MV-4-11 (cell line): ENCODE data around the gene XPO6.

Source experiments
- DNase-seq: peaks from one replicate; lab custom pipeline; 2025; lab: John Stamatoyannopoulos, UW

Gene XPO6

DNA sequence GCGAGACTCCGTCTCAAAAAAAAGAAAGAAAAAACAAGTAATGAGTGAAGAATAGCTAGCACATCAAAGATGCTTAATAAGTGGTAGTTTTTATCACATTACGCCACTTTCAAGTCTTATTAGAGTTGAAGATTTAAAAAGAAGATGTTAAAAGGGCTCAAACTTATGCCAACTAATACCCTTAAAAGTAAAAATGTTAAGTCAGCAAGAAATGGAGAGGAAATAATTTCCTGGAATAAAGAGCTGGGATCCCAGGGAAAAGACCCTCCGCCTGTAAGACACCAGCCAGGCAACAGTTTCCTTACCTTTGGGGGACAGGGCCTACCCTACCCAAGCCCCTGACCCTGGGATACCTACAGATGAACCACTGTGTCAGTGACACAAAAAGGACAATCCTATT lies 3.6 kb downstream of the XPO6 start:
- DNase-seq, result no peak

DNA sequence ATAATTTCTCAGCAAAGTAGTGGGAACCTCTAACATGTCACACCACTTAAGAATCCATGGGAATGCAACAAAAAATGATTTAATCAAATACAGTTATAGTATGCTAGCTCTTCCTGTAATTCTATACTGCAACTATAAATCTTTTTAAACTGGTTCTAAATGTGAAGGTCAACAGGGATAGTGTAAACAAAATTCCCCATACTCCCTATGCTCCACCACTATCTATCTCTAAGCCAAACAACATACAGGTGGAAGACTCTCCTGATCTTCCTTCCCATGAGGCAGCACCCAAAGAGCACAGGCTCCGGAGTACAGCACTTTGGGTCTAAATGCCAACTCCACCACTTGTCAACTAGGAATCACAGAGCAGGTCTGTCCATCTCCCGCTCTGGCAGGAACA lies 4.4 kb downstream of the XPO6 start:
- DNase-seq, result no peak

DNA sequence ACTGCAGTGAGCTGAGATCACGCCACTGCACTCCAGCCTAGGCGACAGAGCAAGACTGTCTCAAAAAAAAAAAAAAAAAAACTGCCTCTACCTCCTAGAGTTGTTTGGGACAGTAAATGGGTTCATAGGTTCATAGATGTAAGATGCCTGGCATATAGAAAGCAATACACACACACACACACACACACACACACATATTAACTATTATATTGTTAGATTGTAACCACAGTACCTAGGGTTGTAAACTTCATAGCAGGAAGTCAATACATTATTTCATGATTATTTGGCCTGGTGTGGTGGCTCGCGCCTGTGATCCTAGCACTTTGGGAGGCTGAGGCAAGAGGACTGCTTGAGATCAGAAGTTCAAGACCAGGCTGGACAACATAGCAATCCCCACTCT lies 5.8 kb downstream of the XPO6 start:
- no peak for DNase-seq

DNA sequence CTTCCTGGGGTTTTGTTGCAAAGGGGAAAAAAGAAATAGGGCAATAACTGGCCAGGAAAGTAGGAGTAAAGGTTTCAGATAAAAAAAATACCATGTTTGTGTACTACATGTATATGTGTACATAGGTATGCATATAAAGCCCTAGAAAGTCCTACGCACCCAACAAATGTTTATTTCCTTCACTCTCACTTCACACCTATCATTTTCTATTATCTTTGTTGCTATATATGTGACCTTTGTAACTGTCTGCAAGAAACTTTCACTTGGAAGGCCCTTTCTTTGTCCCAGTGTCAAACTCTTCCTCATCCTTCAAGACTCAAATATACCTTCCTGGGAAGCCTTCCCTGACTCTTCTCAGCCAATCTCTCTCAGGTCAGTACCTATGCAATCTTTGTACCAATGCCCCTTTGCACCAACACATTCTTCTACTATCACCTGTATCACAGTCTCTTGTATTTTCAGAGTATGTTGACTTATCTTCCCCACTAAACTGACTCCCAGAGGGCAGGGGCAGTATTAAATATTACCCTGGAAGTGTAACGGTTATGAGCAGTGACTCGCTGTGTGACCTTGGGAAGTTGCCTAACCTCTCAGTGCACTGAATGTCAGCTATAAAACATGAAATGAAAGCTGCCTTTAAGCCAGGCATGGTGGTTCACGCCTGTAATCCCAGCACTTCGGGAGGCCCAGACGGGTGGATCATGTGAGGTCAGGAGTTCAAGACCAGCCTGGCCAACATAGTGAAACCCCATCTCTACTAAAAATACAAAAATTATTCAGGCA lies 6.5 kb downstream of the XPO6 start:
- peak; percentile 33 for DNase-seq

DNA sequence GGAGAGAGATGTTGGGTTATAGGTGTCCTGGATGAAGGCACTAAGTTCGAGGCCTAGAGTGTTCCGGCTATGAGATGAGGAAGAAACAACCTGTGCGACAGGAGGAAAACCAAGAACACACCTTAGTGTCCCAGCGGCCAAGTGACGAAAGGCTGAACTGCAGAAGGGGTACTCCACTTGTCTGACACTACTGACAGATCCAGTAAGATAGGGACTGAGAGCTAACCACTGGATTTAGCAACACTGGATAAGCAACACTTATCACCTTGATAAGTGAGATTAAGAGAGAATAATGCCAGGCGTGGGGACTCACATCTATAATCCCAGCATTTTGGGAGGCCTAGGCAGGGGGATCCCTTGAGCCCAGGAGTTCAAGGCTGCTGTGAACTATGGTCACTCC lies 7.1 kb downstream of the XPO6 start:
- DNase-seq, result no peak

DNA sequence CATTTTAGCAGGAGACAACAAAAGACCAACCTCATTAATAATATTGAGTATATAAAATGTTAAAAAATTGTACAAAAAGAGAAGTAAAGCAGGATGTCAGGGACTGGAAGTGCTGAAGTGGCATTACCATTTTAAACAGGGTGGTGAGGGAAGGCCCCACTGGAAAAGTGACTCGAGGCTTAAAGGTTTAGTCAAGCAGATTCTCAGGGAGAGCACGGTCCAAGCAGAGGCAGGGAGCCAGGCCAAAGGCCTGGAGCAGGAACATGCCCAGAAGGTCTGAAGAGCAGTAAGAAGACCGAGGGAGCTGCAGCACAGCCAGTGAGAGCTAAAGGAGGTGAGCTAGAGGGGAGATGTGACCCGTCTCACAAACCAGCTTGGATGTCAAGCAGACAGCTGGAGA lies 7.6 kb downstream of the XPO6 start:
- DNase-seq, result no peak

DNA sequence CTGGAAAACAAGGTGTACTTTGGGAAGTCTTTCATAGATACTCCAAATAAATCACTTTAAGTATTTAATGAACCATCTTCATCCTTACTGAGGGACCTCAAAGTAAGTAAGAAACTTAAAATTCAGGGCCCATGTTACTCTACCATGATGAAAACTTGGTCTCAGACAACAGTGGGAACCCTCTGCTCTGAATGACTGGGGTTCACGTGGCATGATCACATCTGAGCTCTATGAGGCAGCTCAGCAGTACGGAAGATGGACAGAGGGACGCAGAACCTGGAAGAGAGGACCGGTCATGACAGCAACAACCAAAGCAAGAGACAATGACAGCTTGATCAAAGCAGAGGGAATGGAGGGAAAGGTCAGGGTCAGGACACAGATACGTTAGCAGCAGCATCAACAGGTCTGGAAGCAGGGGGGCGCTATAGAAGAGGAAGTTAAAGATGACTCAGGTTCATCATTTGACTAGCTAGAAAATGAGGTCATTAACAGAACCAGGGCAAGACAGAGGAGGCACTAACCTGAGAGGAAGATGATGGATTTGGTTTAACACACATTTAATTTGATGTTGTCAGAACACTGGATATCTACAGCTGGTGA lies 9.5 kb downstream of the XPO6 start:
- peak; percentile 54 for DNase-seq

DNA sequence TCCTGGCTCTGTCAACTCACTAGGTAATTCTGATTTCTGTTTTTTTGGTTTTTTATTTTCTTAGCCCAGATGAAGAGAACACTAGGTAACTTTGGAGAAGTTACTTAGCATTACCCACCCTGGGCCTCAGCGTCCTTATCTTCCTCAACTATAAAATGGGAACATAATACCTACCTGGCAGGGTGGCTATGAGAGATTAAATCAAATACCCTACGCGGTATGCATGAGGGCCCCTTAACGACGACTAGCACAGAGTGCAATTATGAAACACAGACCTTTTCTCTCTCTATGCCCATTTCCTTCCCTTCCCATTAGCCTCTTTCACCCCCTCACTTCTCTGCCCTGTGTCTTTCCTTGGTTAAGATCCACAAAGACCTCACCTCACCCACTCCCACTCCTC lies 11.1 kb downstream of the XPO6 start:
- no peak for DNase-seq

DNA sequence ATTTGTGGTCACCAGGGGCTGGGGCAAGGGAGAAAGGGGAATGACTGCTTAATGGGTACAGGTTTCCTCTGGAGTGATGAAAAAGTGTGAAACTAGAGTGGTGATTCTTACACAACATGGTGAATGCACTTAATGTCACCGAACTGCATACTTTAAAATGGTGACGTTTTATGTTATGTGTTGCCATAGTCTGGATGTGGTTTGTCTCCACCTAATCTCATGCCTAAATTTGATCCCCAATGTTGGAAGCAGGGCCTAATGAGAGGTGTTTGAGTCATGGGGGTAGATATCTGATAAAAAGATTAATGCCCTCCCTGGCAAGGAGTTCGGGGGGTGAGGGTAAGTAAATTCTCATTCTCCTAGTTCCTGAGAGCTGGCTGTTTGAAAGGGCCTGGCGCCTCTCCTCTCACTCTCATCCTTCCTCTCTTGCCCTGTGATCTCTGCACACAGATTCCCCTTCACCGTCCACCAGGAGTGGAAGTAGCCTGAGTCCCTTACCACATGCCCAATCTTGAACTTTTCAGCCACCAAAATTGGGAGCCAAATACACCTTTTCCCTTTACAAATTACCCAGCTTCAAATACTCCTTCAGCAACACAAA lies 15.3 kb downstream of the XPO6 start:
- no peak for DNase-seq

DNA sequence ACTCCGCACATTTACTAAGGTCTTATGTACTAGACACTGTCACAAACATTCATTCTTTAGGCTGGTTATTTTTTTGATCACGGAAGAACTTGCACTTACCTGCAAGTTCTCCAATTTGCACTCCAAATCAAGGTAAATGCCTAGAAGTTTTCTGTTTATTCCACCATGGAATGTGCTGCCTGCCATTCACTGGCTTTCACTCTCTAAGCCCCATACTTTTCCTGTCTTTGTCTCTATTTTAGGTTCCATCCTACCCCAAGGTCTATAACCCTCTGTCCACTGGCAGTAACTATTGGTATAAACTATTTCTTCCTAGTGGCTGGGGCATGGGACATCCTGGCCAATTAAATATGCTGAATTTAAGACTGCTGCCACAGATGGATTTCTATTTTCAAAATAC lies 15.9 kb downstream of the XPO6 start:
- no peak for DNase-seq

DNA sequence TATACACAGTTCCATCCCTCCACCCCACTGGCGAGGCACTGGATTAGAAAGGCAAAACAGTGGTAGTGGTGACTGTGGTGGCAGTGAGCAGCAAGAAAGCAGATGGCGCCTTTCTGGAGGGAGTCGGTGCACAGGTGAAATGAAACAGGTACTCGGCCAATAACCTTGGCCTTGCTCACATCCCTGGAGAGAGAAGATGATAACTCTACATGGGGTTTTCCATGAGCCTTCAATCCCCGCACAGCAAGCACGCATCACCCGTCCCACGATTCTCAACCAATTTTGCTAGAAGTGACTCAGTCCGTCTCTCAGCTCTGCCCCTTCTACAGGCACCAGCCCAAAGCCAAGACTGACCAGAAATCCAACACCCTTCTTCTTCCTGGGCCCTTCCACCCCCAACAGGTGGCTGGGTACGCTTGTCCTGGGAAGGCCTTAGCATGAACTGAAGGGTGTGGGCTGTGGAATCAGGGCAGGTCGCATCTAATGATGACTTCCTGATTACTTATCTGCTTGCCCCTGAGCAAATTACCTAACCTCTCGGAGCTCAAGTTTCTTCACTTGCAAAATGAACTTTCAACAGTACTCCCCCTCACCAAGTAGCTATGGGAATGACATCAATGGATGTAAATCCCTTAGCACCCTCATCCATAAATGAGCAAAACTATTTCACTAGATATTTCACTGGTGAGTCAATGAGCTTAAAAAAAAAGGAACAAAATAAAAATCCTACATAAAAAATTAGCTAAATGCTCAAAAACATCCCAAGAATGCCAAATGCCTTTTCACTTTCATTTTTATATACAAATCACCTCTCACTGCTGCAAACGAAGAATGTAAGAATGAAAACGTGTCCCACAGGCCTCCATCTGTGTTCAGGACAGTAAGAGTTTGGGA lies 18.0 kb downstream of the XPO6 start:
- DNase-seq, result no peak

DNA sequence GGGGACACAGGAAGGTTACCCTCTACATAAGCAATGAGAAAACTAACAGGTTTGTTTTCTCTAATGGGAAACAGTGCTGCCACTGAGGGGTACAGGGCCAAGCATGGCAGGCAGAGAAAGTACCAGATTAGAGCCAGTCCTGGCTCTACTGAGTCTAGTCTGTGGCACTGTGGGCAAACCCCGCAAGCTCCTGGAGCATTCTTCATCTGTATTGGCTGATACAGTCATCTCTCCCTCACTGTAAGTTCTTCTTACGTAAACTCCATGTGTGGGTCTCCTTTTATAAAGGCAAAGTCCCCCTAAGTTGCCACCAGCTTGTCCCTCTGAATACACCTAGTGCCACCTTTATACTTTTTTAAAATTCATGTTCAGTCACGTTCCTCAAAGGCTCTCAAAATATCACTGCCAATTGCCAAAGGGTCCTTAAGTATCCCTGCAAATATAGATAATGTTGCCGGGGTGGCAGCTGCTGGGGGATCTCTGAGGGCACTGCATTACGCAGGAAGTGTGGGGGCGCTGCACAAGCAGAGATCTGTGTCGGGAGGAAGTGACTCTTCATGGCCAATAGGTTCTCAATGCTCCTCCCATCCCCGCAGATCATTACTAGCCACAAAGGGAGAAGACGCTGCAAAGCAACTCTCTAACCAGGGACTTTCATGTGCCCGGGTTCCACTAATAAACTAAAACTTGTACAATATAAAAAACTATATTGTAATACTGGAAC lies 18.8 kb downstream of the XPO6 start:
- peak; percentile 60 for DNase-seq

DNA sequence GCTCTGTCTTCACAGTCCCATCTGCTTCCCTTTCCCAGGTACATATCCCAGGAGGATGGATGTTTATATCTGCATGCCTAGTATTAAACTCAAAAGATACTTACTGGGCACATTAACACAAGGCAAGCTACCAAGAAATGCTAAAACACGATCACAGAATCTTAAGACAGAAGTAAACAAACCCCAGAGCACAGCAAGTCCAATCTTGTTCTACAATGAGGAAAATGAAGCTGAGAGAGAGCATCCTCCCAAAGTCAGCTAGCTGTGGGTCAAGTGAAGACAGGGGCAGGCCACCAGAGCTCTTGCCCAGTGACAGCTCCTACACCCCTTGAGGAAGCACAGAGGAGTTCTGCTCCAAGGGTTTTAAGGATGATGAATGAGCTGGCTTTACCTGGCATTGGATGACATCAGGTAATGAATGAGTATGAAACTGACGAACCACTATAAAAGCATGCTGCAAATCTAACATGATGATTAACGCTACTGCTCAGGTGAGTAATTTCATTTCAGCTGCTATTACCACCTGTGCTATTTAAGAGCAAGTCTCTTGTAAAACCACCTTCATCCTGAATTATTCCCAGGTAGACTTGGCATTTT lies 20.3 kb downstream of the XPO6 start:
- DNase-seq, result no peak

DNA sequence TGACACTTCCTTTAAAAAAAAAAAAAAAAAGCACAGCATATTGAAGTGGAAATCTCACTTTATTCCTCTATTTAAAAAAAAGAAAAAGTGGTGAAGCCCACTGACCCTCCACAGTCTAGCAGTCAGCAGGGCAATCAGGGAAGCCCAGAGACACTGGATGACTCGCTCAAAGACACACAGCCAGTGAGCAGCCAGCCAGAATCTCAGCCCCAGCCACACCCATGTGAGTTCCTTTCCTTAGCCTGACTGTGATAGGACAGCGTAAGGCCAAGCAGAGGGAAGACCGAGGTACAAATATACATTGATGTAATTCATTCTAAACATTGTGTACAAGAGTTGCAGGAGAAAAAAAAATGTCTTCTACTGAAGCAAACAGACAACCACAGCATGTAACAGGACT lies 22.5 kb downstream of the XPO6 start:
- DNase-seq, result no peak

DNA sequence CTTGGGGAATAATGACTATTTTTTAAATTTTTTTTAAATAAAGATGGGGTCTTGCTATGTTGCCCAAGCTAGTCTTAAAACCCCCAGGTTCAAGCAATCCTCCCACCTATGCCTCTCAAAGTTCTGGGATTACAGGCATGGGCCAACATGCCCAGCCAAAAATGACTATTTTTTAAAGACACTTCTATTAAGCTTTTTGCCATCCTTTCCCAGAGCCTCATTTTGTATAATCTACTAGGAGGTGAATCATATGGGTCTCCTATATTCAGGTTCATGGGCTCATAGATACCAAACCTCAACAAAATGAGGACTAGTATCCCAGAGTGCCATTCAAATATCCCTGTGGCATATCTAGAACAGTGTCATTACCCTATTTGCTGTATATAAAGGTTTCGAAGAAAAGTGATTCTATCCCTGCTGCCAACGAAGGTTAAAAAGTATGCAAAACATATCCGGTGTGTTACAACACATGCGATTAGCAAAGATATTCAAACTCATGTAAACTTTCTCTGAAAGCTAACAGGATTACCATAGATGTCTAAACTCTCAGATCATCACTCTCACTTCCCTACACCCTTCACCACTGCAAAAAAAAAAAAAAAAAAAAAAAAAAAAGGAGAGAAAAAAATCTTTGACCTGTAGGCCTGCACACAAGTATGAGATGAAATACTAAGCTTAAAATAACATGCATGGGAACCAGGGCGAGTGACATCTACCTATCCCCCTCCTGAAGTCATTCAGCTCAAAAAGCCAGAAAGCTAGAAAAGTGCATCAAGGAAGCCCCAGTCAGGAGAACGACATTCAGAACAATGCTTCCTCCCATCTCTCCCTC lies 23.5 kb downstream of the XPO6 start:
- peak; percentile 94 for DNase-seq

DNA sequence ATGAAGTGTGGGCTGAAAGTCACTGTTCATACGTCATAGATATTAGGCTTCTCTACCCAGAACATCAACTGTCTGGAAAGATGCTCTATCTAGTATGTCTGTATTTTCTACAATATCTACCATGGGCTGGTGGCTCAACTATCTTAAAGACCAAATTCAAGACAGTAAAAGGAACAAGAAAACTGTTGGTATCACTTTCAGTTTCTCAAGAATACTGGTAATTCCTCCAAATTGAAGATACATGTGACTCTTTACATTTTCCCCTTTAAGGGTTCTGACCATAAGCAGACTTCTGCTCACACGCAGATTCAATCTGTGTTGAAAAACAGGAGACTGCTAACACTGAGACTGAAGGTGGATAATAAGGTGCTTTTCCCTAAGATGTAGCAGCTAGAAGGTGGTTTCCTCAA lies 24.2 kb downstream of the XPO6 start:
- peak; percentile 83 for DNase-seq

DNA sequence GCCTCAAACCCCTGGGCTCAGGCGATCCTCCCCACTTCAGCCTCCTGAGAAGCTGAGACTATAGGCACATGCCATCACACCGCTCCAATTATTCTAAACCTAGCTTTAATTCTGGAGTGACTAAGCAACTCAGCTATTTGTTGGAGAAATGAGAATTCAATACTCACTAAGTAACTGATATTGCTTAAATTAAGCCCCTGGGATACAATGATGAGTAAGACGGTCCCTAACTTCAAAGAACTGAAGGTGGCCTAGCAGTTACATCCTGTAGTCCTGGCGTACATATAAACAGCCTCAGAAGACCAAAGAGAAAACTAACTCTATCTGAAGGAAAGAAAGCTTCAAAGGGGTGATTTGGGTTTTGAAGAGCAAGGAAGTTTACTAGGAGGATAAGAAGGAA lies 25.0 kb downstream of the XPO6 start:
- DNase-seq, result no peak

DNA sequence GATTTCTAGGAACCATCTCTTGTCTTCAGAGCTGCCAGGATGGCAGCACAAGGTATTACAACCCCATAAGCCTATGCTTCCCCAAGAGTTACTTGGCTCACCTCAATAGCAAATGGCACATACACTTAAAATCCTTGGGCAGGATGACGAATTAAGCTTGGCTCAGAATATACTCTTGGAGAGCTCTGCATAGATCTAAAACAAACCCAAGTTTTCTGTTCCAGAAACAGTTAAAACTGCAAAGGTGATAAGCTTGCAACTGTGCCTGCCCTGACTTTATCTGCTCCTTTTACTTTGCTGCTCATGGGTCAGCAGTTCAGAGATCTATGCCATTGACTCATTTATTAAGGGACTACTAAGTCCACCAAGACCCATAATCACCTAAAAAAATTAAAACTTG lies 26.1 kb downstream of the XPO6 start:
- DNase-seq, result no peak

DNA sequence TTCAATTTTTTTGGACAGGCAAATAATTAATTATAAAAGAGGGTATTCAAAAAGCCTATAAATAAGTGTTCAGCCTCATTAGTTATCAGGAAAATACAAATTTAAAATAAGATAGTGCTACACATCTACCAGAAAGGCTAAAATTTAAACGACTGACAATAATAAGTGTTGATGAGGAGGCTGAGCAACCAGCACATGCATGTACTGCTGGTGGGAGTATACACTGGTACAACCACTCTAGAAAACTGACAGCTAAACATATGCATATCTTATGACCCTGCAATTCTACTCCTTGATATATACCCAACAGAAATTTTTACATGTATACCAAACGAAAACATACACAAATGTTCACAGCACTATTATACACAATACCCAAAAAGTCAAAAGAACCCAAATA lies 27.1 kb downstream of the XPO6 start:
- DNase-seq, result no peak

DNA sequence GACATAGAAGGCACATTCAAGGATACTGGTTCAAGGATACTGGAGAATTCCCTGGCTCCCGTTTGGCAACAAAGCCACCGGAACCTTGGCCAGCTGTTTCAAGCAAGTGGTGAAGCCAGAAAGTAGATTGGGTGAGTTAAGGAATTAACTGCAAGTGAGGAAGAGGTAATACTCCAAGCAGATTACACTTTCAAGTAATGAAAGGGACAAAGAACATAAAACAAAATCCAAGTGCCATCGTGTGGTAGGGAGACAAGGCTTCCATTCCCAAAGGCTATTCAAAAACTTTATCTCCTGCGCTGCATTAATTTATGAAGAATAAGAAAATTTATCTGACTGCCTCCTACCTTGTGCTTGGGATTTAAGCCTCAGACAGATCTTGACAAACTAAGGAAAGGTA lies 27.8 kb downstream of the XPO6 start:
- no peak for DNase-seq

DNA sequence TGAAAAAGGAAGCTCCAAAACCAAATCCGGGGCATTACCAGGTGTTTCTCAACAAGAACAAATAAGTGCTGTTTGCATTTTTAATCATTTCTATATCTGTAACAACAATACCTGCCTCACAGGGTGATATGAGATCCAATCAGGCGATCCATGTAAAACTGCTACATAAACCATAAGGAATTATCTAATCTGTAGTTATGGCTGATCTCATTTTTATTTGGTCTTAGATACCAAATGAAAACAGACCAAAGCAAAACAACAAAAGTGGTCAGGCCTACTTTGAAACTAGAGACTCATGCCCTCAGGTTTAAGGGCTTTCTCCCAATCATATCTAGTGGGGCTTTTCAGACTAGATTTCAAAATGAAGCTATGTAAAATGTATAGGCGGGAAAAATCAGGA lies 28.3 kb downstream of the XPO6 start:
- DNase-seq, result no peak
